HCT116 (cell line): ENCODE measurements around the gene ZNF594. TPM values are rescaled to one million over a fixed set of nuclear protein-coding genes. Genes with fewer than 3 reads are reported as not detected.
"Not testable (repeated sequence)": the region's sequence is repeated elsewhere in the genome, so short reads cannot be mapped to it uniquely, and the experiment has no call there.

Source experiments
- ATAC-seq: fragments of 200-7000 bp; cut with Tn5 transposase; 2 replicates; pipeline ENCODE4 v1.9.1; 2020; ENCODE audit warnings: mild to moderate bottlenecking, moderate library complexity
- BruUV-seq: library from RNA; stranded (reverse); fragments of 400-500 nt; replicated peaks from 2 replicates; lab custom pipeline; 2021; lab: Mats Ljungman, UMichigan
- CTCF ChIA-PET: fragments of 300-600 bp; sonication (Branson Sonifier 250); formaldehyde crosslinking; loops from one replicate; lab custom pipeline; 2021; ENCODE audit warnings: antibody characterized with exemption; lab: Charles Lee
- POLR2A ChIA-PET: fragments of 300-600, 350-600 bp; sonication (Branson Sonifier 250); formaldehyde crosslinking; loops from one replicate; lab custom pipeline; 2021; ENCODE audit warnings: antibody characterized with exemption; lab: Charles Lee
- RAD21 ChIA-PET, 2 experiments: fragments of 300-600 bp; sonication (Branson Sonifier 250); formaldehyde crosslinking; loops; one replicate each; lab custom pipeline; 2023; ENCODE audit warnings: low total read pairs in 2 of 2; ENCODE audit not compliant: uncharacterized antibody in 2 of 2, unreplicated experiment in 2 of 2, low non-redundant PET in 1 of 2; lab: Charles Lee
- DNase-seq: peaks from one replicate; pipeline ENCODE4 v3.0.0-alpha.2; 2010; ENCODE audit warnings: low read depth, low spot score
- H2AFZ ChIP-seq: fragments of 200-600 bp; shearing (Covaris generic), sonication (generic); 2 replicates; pipeline ENCODE4 v1.6.1; 2017; ENCODE audit warnings: low read depth, mixed run types, mixed read lengths, antibody characterized with exemption, low read length; ENCODE audit not compliant: poor library complexity, severe bottlenecking
- H3K27ac ChIP-seq: 2 replicates; pipeline ENCODE4 v1.5.1; 2012; ENCODE audit warnings: low read depth, low read length
- H3K27me3 ChIP-seq: fragments of 200-600 bp; sonication (generic); 2 replicates; pipeline ENCODE4 v1.6.1; 2016; ENCODE audit warnings: mixed run types, low read length, mixed read lengths; ENCODE audit not compliant: insufficient read depth
- H3K36me3 ChIP-seq, 2 experiments: fragments of 200-500 bp in 1 of 2; fragments of 200-600 bp in 1 of 2; sonication (Bioruptor generic) in 1 of 2; sonication (generic) in 1 of 2; 2 replicates each; pipeline versions ENCODE4 v1.5.1 to v1.6.1; 2014 to 2016; ENCODE audit warnings: low read length in 2 of 2, inconsistent platforms in 1 of 2, mixed read lengths in 1 of 2, mixed run types in 1 of 2; ENCODE audit not compliant: insufficient read depth in 2 of 2, control insufficient read depth in 1 of 2
- H3K4me1 ChIP-seq, 2 experiments: fragments of 200-600 bp in 1 of 2; sonication (generic) in 1 of 2; 2 replicates each; pipeline versions ENCODE4 v1.5.1 to v1.6.1; 2012 to 2017; ENCODE audit warnings: low read length in 2 of 2, inconsistent platforms in 1 of 2, mild to moderate bottlenecking in 1 of 2, mixed read lengths in 1 of 2, mixed run types in 1 of 2, moderate library complexity in 1 of 2; ENCODE audit not compliant: insufficient read depth in 2 of 2, control insufficient read depth in 1 of 2
- H3K4me2 ChIP-seq: fragments of 200-600 bp; sonication (generic); 2 replicates; pipeline ENCODE4 v1.6.1; 2017; ENCODE audit warnings: mixed run types, low read length, mixed read lengths
- H3K4me3 ChIP-seq, 2 experiments: fragments of 200-600 bp in 1 of 2; sonication (generic) in 1 of 2; replicated peaks in 1 of 2; 2 replicates each; pipeline ENCODE4 v1.5.1; 2011 to 2016; ENCODE audit warnings: low read length in 2 of 2, control low read depth in 1 of 2, low read depth in 1 of 2, mild to moderate bottlenecking in 1 of 2, mixed read lengths in 1 of 2, mixed run types in 1 of 2
- H3K79me2 ChIP-seq: fragments of 200-600 bp; sonication (generic); 2 replicates; pipeline ENCODE4 v1.6.1; 2017; ENCODE audit warnings: mild to moderate bottlenecking, mixed run types, low read length, moderate library complexity, mixed read lengths; ENCODE audit not compliant: insufficient read depth
- H3K9ac ChIP-seq: fragments of 200-600 bp; sonication (generic); 2 replicates; pipeline ENCODE4 v1.6.1; 2016; ENCODE audit warnings: low read length, mixed read lengths
- H3K9me2 ChIP-seq: fragments of 200-600 bp; sonication (generic), shearing (Covaris generic); 2 replicates; pipeline ENCODE4 v1.6.1; 2017; ENCODE audit warnings: mixed run types, mild to moderate bottlenecking, moderate library complexity; ENCODE audit not compliant: insufficient read depth
- H3K9me3 ChIP-seq, 2 experiments: fragments of 200-500 bp in 1 of 2; fragments of 200-600 bp in 1 of 2; sonication (Bioruptor generic) in 1 of 2; sonication (generic) in 1 of 2; 2 replicates each; pipeline ENCODE4 v1.6.1; 2014 to 2017; ENCODE audit warnings: low read length in 2 of 2, mixed read lengths in 2 of 2, inconsistent platforms in 1 of 2, low read depth in 1 of 2, mild to moderate bottlenecking in 1 of 2, mixed run types in 1 of 2, moderate library complexity in 1 of 2; ENCODE audit not compliant: control insufficient read depth in 1 of 2, insufficient read depth in 1 of 2
- H4K20me1 ChIP-seq: fragments of 200-600 bp; sonication (generic), shearing (Covaris generic); 2 replicates; pipeline ENCODE4 v1.6.1; 2017; ENCODE audit warnings: mixed run types, mild to moderate bottlenecking, moderate library complexity; ENCODE audit not compliant: insufficient read depth
- ATF3 ChIP-seq: IDR thresholded peaks from 2 replicates; pipeline ENCODE4 v1.6.1; 2012
- CTCF ChIP-seq, 3 experiments: fragments of 200-600 bp in 1 of 3; sonication (generic) in 1 of 3; IDR thresholded peaks in 2 of 3; conservative IDR thresholded peaks in 1 of 3; 2 replicates each; pipeline ENCODE4 v1.5.1; 2012 to 2017; ENCODE audit warnings: low read depth in 2 of 3, low read length in 2 of 3, antibody characterized with exemption in 1 of 3, borderline replicate concordance in 1 of 3, control low read depth in 1 of 3, mild to moderate bottlenecking in 1 of 3, mixed read lengths in 1 of 3, mixed run types in 1 of 3, moderate library complexity in 1 of 3; ENCODE audit not compliant: insufficient read depth in 1 of 3
- EGR1 ChIP-seq: IDR thresholded peaks from 2 replicates; pipeline ENCODE4 v1.6.1; 2012; ENCODE audit warnings: low read depth
- POLR2AphosphoS5 ChIP-seq: IDR thresholded peaks from 2 replicates; pipeline ENCODE4 v1.6.1; 2011; ENCODE audit warnings: mild to moderate bottlenecking, low read depth, low read length, moderate library complexity
- SIN3A ChIP-seq: IDR thresholded peaks from 2 replicates; pipeline ENCODE4 v1.6.1; 2012; ENCODE audit warnings: low read depth
- SP1 ChIP-seq: IDR thresholded peaks from 2 replicates; pipeline ENCODE4 v1.6.1; 2012; ENCODE audit warnings: low read depth
- SRF ChIP-seq: IDR thresholded peaks from 2 replicates; pipeline ENCODE4 v1.6.1; 2012; ENCODE audit warnings: low read depth
- ZFX ChIP-seq: fragments of 450-650 bp; IDR thresholded peaks from 2 replicates; pipeline ENCODE4 v1.6.1; 2017
- ZNF274 ChIP-seq: fragments of 200-500 bp; sonication (Bioruptor generic); IDR thresholded peaks from 2 replicates; pipeline ENCODE4 v1.6.1; 2014; ENCODE audit warnings: mild to moderate bottlenecking, low read depth, low read length, inconsistent platforms
- intact Hi-C: fragments of 100-400 bp; cut with micrococcal nuclease; formaldehyde crosslinking; loops from 2 replicates; pipeline ENCODE4 v1.10.0; 2022
- total RNA-seq: library from RNA; stranded (reverse); gene quantifications from one replicate; pipeline ENCODE4 v1.2.1, GENCODE V29; 2021; ENCODE audit not compliant: unreplicated experiment

The ZNF594 gene
- total RNA-seq, 1 experiment from 2014 or later: 8.3 TPM

GRCh38 chr17:5135726-5136579 lies 55.7 kb downstream of the ZNF594 start:
- intact Hi-C loops: no loop called here
- H3K4me3 ChIP-seq: no peak overlapping the region
- no peak for DNase-seq
- H3K4me1 ChIP-seq: no peaks in the 10 kb centered on the region
- H3K9me2 ChIP-seq: no peaks in the 10 kb centered on the region
- BruUV-seq: no TSS peak
- H3K9me3 ChIP-seq: no peaks in the 10 kb centered on the region
- H3K27me3 ChIP-seq: no peaks in the 10 kb centered on the region
- no peak overlapping the region for H3K4me2 ChIP-seq
- ChIA-PET POLR2A (no interaction called here), CTCF (no interaction called here), RAD21 (no interaction called here)
- TF ChIP-seq ATF3 (no peak), SIN3A (no peak), ZFX (no peak), ZNF274 (no peak), SP1 (no peak), SRF (no peak), CTCF (IDR thresholded peaks at IDR 0.05 in 2 of 3, conservative IDR thresholded peaks at IDR 0.05 in 1 of 3; ENCODE audit: borderline replicate concordance in 1 of 3, insufficient read depth in 1 of 3, low read depth in 2 of 3, low read length in 2 of 3) (no peak), POLR2AphosphoS5 (no peak), EGR1 (no peak)
- ATAC-seq: no peak
- no peaks in the 10 kb centered on the region for H3K36me3 ChIP-seq
- no peak overlapping the region for H2AFZ ChIP-seq
- no peaks in the 10 kb centered on the region for H4K20me1 ChIP-seq
- no peak overlapping the region for H3K9ac ChIP-seq
- H3K79me2 ChIP-seq: no peaks in the 10 kb centered on the region
- no peak overlapping the region for H3K27ac ChIP-seq

DNA sequence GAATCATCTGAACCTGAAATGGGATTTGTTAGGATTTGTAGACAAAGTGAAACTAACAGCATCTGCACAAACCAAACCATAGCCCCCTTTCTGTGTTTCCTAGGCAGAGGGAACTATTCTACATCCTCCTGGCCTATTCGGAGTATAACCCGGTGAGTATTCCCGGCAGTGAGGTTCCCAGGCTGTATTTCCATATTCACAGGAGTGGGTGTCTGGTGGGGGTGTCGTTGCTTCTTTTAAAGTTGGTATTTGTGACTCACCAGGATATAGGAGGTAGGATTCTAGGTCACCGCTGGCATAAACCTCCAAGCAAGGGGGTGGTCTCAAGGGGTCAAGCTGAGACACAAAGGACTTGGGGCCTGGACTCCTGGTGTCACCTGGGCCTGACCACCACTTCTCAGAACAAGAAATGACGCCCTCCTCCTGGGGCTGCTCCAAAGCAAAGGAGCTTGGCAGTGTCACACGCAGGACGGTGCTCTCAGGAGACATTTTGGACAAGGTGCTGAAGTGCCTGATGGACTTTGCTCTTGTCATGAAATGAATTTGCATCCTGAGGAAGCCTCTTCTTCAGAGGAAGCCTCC lies 56.4 kb downstream of the ZNF594 start:
- CTCF ChIA-PET, intact Hi-C loops, H3K27me3 ChIP-seq, DNase-seq, ATAC-seq, H3K9me3 ChIP-seq, H4K20me1 ChIP-seq, H3K9me2 ChIP-seq, H3K4me1 ChIP-seq, H3K4me2 ChIP-seq, RAD21 ChIA-PET, POLR2A ChIA-PET, H3K79me2 ChIP-seq, H3K4me3 ChIP-seq, H3K36me3 ChIP-seq, H2AFZ ChIP-seq, H3K9ac ChIP-seq, BruUV-seq, H3K27ac ChIP-seq: not testable (repeated sequence)

DNA sequence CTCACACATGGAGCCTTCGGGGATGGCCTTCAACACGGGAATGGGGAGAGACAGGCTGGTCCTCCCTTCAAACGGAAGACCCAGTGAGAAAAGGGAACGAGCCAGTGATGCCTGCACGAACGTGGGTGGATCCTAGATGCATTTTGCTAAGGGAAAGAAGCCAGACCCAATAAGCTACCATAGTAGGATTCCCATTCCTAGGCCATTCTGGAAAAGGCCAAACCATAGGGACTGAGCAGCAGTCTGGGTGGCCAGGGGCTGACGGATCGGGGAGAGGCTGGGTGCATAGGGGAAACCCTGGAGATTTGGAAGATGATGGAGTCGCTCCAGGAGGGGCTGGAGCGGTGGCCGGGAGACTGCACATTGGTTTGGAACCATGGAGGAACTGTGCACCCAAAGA lies 57.1 kb downstream of the ZNF594 start:
- DNase-seq, H3K9me2 ChIP-seq, H3K36me3 ChIP-seq, ATAC-seq, H3K4me1 ChIP-seq, RAD21 ChIA-PET, H3K27me3 ChIP-seq, H2AFZ ChIP-seq, CTCF ChIA-PET, H3K27ac ChIP-seq, H3K79me2 ChIP-seq, H3K4me2 ChIP-seq, H3K9ac ChIP-seq, intact Hi-C loops, POLR2A ChIA-PET, H3K4me3 ChIP-seq, H4K20me1 ChIP-seq, H3K9me3 ChIP-seq, BruUV-seq: not testable (repeated sequence)
